Lower lobe of right lung (tissue), 2 donors: ENCODE measurements around the gene ZNF226. TPM values are rescaled to one million over a fixed set of nuclear protein-coding genes. Genes with fewer than 3 reads are reported as not detected.
A peak's percentile ranks its signal among the peaks of the same experiment; 100 is the strongest.
"Not testable (repeated sequence)": the region's sequence is repeated elsewhere in the genome, so short reads cannot be mapped to it uniquely, and the experiment has no call there.

Experiments used
- ATAC-seq, 2 donors: fragments of 200-7000 bp; cut with Tn5 transposase; one replicate each; pipeline ENCODE4 v1.9.1; 2020 to 2022; ENCODE audit warnings: mild to moderate bottlenecking in 2 of 2, moderate library complexity in 2 of 2
- DNase-seq: peaks from one replicate; pipeline ENCODE4 v3.0.0-alpha.2; 2020
- H3K27ac ChIP-seq: fragments of 200-600 bp; one replicate; pipeline ENCODE4 v1.8.0; 2022
- H3K27me3 ChIP-seq: fragments of 200-600 bp; one replicate; pipeline ENCODE4 v1.8.0; 2022; ENCODE audit warnings: low read depth
- H3K36me3 ChIP-seq: fragments of 200-600 bp; one replicate; pipeline ENCODE4 v1.8.0; 2022; ENCODE audit warnings: mild to moderate bottlenecking
- H3K4me1 ChIP-seq: fragments of 200-600 bp; one replicate; pipeline ENCODE4 v1.8.0; 2022
- H3K4me3 ChIP-seq: fragments of 200-600 bp; one replicate; pipeline ENCODE4 v1.8.0; 2022; ENCODE audit warnings: mild to moderate bottlenecking
- H3K9me3 ChIP-seq: fragments of 200-600 bp; one replicate; pipeline ENCODE4 v1.8.0; 2022
- CTCF ChIP-seq: fragments of 200-600 bp; IDR thresholded peaks from one replicate; pipeline ENCODE4 v1.8.0; 2022; ENCODE audit warnings: antibody characterized with exemption, mild to moderate bottlenecking
- intact Hi-C: fragments of 100-400 bp; cut with DNase I; formaldehyde crosslinking; loops from one replicate; pipeline ENCODE4 v1.11.0; 2022
- long read RNA-seq: library from polyadenylated mRNA; unstranded; transcript quantifications from one replicate; pipeline ENCODE4 v2.0.0, GENCODE V29; 2021
- total RNA-seq: library from RNA; stranded (reverse); fragmentation: NEBNext Ultra II Directional; extraction: Animal tissue kit (Norgen Biotek cat#: 25700); gene quantifications from one replicate; pipeline ENCODE4 v1.2.1, GENCODE V29; 2021
- donor health status: DM: no; HTN: yes; CAD: no; lungs with severe emphysema.

Gene ZNF226
- total RNA-seq: 17.7 TPM
- long read RNA-seq, partial matches to known transcripts: 1 of 7 reads
- long read RNA-seq, other reads (novel, unspliced or antisense): 3 of 7 reads

- intact Hi-C loops: no loop called here
- Histone ChIP-seq H3K27ac (peak within 1 kb of the TSS; percentile 83), H3K27me3 (no peaks in the 10 kb centered on the region), H3K9me3 (peaks cover 53% of the 10 kb centered on the region), H3K36me3 (peaks cover 13% of the 10 kb centered on the region), H3K4me3 (peak within 1 kb of the TSS; percentile 71), H3K4me1 (peaks cover 14% of the 10 kb centered on the region)
- ATAC-seq (peak; percentile 100), DNase-seq (peak; percentile 90)
- no peak for TF ChIP-seq CTCF
Measured at GRCh38 chr19:44164673-44165512, at the start of gene ZNF226. Gene ZNF226, plus strand, starts transcription at chr19:44165100. Its CDS starts 4,981 bp downstream, at chr19:44170081.

- DNase-seq, H3K4me1 ChIP-seq, H3K27ac ChIP-seq, intact Hi-C loops, ATAC-seq, H3K4me3 ChIP-seq, H3K27me3 ChIP-seq: not testable (repeated sequence)
- H3K36me3 ChIP-seq: peaks cover 79% of the 10 kb centered on the region
- peaks cover 44% of the 10 kb centered on the region for H3K9me3 ChIP-seq
Measured at GRCh38 chr19:44121162-44121561, 43.7 kb upstream of the ZNF226 start.

GRCh38 chr19:44131955-44132354 lies 32.9 kb upstream of the ZNF226 start:
- Histone ChIP-seq H3K4me3 (no peak overlapping the region), H3K4me1 (no peaks in the 10 kb centered on the region), H3K9me3 (peaks cover 62% of the 10 kb centered on the region), H3K27me3 (no peaks in the 10 kb centered on the region), H3K27ac (no peak overlapping the region), H3K36me3 (peaks cover 38% of the 10 kb centered on the region)
- ATAC-seq (no peak), DNase-seq (no peak)
- no peak for TF ChIP-seq CTCF
- intact Hi-C loops: no loop called here

- TF ChIP-seq CTCF: no peak
- H3K27me3 ChIP-seq: no peaks in the 10 kb centered on the region
- H3K27ac ChIP-seq: peak within 1 kb of the TSS; percentile 79
- DNase-seq: peak; percentile 85
- H3K4me1 ChIP-seq: peaks cover 20% of the 10 kb centered on the region
- intact Hi-C loops: no loop called here
- no peaks in the 10 kb centered on the region for H3K9me3 ChIP-seq
- peak; percentile 97 to 100 for ATAC-seq
- peaks cover 22% of the 10 kb centered on the region for H3K36me3 ChIP-seq
- peak within 1 kb of the TSS; percentile 92 for H3K4me3 ChIP-seq
Measured at GRCh38 chr19:44141191-44142058, 23.5 kb upstream of the ZNF226 start, which contains the start of gene ZNF234. Gene ZNF234, plus strand, starts transcription at chr19:44141554. Its CDS starts 3,079 bp downstream, at chr19:44144633.

- TF ChIP-seq CTCF: no peak
- peaks cover 20% of the 10 kb centered on the region for H3K4me1 ChIP-seq
- intact Hi-C loops: no loop called here
- H3K27ac ChIP-seq: peak overlapping the region; percentile 79
- H3K36me3 ChIP-seq: peaks cover 25% of the 10 kb centered on the region
- peak; percentile 39 to 49 for ATAC-seq
- no peak for DNase-seq
- no peaks in the 10 kb centered on the region for H3K9me3 ChIP-seq
- H3K4me3 ChIP-seq: peak overlapping the region; percentile 92
- H3K27me3 ChIP-seq: no peaks in the 10 kb centered on the region
Measured at GRCh38 chr19:44142059-44142433, 22.9 kb upstream of the ZNF226 start.
